ENCODE data around the gene ZNF253.
"Not testable (repeated sequence)": the region's sequence is repeated elsewhere in the genome, so short reads cannot be mapped to it uniquely, and the experiment has no call there.

ZNF253 gene

DNA sequence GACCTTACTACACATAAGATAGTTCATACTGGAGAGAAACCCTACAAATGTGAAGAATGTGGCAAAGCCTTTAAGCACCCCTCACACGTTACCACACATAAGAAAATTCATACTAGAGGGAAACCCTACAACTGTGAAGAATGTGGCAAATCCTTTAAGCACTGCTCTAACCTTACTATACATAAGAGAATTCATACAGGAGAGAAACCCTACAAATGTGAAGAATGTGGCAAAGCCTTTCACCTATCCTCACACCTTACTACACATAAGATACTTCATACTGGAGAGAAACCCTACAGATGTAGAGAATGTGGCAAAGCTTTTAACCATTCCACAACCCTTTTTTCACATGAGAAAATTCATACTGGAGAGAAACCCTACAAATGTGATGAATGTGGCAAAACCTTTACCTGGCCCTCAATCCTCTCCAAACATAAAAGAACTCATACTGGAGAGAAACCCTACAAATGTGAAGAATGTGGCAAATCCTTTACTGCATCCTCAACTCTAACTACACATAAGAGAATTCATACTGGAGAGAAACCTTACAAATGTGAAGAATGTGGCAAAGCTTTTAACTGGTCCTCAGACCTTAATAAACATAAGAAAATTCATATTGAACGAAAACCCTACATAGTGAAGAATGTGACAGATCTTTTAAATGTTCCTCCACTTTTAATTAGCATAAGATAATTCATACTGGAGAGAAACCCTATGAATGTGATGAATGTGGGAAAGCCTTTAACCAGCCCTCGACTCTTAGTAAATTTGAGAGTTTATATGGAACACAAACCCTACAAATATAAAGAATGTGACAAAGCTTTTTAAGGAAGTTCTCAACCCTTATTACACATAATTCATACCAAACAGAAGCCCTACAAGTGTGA lies 26.6 kb downstream of the ZNF253 start:
- not testable (repeated sequence) for H3K27me3 ChIP-seq (ENCODE audit: control insufficient read depth, insufficient read depth, low read length); H3K4me3 ChIP-seq (ENCODE audit: low read depth, low read length); H3K27ac ChIP-seq (ENCODE audit: low read depth, low read length); H3K4me1 ChIP-seq (ENCODE audit: control insufficient read depth, insufficient read depth, low read length); H3K9ac ChIP-seq (ENCODE audit: low read length)
- Histone ChIP-seq H3K36me3 (ENCODE audit: control insufficient read depth, insufficient read depth, low read length) (peaks cover 29% of the 10 kb centered on the region; the same call in 1 of the 2 replicates), H3K9me3 (ENCODE audit: control insufficient read depth, insufficient read depth, low read depth, low read length) (peaks cover 46% of the 10 kb centered on the region)

DNA sequence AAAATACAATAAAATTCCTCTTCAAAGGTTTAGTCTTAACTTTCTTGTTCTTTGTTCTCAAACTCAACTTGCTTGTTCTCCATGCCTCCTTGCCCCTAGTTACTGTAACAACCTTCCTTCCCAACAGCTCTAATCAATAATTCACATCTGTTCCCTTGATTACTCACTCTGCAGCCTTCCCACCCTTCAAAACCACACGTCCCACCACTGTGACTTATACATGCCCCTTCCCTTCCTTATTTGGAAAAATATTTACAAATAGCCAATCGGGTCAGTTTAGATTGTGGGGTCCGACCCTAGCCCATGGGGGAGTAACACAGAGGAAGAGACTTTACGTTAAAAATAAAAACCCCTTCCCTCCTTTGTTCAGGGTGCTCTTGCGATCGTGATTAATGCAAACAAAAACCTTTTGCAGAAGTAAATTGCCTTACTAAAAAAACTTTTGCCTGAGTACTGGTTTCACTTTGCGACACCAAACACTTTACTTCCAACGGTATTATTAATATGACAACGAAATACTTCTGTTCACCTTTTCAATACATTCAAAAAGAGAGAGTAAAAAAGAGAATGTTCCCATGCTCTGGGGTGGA lies 34.6 kb downstream of the ZNF253 start:
- Histone ChIP-seq H3K27ac (ENCODE audit: low read depth, low read length) (peak overlapping the region; percentile 74; the same call in 1 of the 2 replicates), H3K9ac (ENCODE audit: low read length) (no peak overlapping the region), H3K4me1 (ENCODE audit: control insufficient read depth, insufficient read depth, low read length) (no peaks in the 10 kb centered on the region; the same call in 1 of the 2 replicates), H3K9me3 (ENCODE audit: control insufficient read depth, insufficient read depth, low read depth, low read length) (peaks cover 16% of the 10 kb centered on the region; the same call in 1 of the 2 replicates), H3K4me3 (ENCODE audit: low read depth, low read length) (peak overlapping the region; percentile 78; the same call in 1 of the 2 replicates), H3K36me3 (ENCODE audit: control insufficient read depth, insufficient read depth, low read length) (peaks cover 9% of the 10 kb centered on the region; the same call in 1 of the 2 replicates), H3K27me3 (ENCODE audit: control insufficient read depth, insufficient read depth, low read length) (no peaks in the 10 kb centered on the region)

- H3K9me3 ChIP-seq (ENCODE audit: control insufficient read depth, insufficient read depth, low read depth, low read length), result peaks cover 16% of the 10 kb centered on the region; the same call in 1 of the 2 replicates
- H3K4me1 ChIP-seq (ENCODE audit: control insufficient read depth, insufficient read depth, low read length), result no peaks in the 10 kb centered on the region; the same call in 1 of the 2 replicates
- no peaks in the 10 kb centered on the region for H3K27me3 ChIP-seq (ENCODE audit: control insufficient read depth, insufficient read depth, low read length)
- peak within 1 kb of the TSS; percentile 73 for H3K9ac ChIP-seq (ENCODE audit: low read length)
- H3K27ac ChIP-seq (ENCODE audit: low read depth, low read length), result peak within 1 kb of the TSS; percentile 83; the same call in 1 of the 2 replicates
- H3K4me3 ChIP-seq (ENCODE audit: low read depth, low read length), result peak within 1 kb of the TSS; percentile 78
- peaks cover 9% of the 10 kb centered on the region; the same call in 1 of the 2 replicates for H3K36me3 ChIP-seq (ENCODE audit: control insufficient read depth, insufficient read depth, low read length)
Measured at GRCh38 chr19:19900729-19901444, 35.2 kb downstream of the ZNF253 start, which contains the start of gene ZNF93. TSS of gene ZNF93 (plus strand) at chr19:19900946. CDS start at chr19:19901089, 143 bp downstream.

DNA sequence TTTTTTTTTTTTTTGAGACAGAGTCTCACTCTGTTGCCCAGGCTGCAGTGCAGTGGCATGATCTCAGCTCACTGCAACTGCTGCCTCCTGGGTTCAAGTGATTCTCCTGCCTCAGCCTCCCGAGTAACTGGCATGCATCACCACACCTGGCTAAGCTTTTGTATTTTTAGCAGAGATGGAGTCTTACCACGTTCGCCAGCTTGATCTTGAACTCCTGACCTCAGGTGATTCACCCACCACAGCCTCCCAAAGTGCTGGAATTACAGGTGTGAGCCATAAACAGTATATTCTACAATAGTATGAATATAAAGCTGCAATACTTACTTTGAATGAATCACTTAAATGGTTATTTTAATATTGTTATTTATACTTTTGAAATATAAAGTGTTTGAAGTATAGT lies 41.9 kb downstream of the ZNF253 start:
- not testable (repeated sequence) for H3K27ac ChIP-seq (ENCODE audit: low read depth, low read length); H3K4me3 ChIP-seq (ENCODE audit: low read depth, low read length); H3K9me3 ChIP-seq (ENCODE audit: control insufficient read depth, insufficient read depth, low read depth, low read length); H3K4me1 ChIP-seq (ENCODE audit: control insufficient read depth, insufficient read depth, low read length); H3K9ac ChIP-seq (ENCODE audit: low read length); H3K27me3 ChIP-seq (ENCODE audit: control insufficient read depth, insufficient read depth, low read length)
- H3K36me3 ChIP-seq (ENCODE audit: control insufficient read depth, insufficient read depth, low read length), result peaks cover 20% of the 10 kb centered on the region; the same call in 1 of the 2 replicates

GRCh38 chr19:19909654-19910053 lies 44.0 kb downstream of the ZNF253 start:
- no peak overlapping the region for H3K27ac ChIP-seq (ENCODE audit: low read depth, low read length)
- no peaks in the 10 kb centered on the region; the same call in 1 of the 2 replicates for H3K4me1 ChIP-seq (ENCODE audit: control insufficient read depth, insufficient read depth, low read length)
- H3K36me3 ChIP-seq (ENCODE audit: control insufficient read depth, insufficient read depth, low read length), result peaks cover 15% of the 10 kb centered on the region; the same call in 1 of the 2 replicates
- H3K9ac ChIP-seq (ENCODE audit: low read length), result no peak overlapping the region
- peaks cover 7% of the 10 kb centered on the region; the same call in 1 of the 2 replicates for H3K9me3 ChIP-seq (ENCODE audit: control insufficient read depth, insufficient read depth, low read depth, low read length)
- H3K4me3 ChIP-seq (ENCODE audit: low read depth, low read length), result no peak overlapping the region
- H3K27me3 ChIP-seq (ENCODE audit: control insufficient read depth, insufficient read depth, low read length), result no peaks in the 10 kb centered on the region

DNA sequence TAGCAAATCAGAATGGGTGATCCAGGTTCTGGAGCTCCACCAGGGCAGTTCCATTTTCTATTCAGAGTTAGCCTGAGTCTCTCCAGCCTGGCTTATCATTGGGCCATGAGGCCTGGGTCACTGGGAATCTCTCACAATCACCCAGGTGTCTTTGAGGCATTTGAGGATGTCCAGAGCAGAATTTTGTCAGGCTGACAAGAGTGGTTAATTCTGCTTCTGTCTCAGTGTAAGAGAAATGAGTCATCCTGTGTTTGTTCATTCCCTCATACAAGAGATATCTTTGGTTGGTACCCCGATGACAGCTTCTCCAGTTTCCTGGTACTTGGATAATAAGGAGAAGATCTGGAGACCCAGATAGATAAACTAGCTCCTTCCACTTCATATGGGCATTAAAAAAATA lies 45.5 kb downstream of the ZNF253 start:
- Histone ChIP-seq H3K36me3 (ENCODE audit: control insufficient read depth, insufficient read depth, low read length) (peaks cover 19% of the 10 kb centered on the region; the same call in 1 of the 2 replicates), H3K27me3 (ENCODE audit: control insufficient read depth, insufficient read depth, low read length) (no peaks in the 10 kb centered on the region), H3K4me3 (ENCODE audit: low read depth, low read length) (no peak overlapping the region), H3K9me3 (ENCODE audit: control insufficient read depth, insufficient read depth, low read depth, low read length) (peaks cover 7% of the 10 kb centered on the region; the same call in 1 of the 2 replicates), H3K4me1 (ENCODE audit: control insufficient read depth, insufficient read depth, low read length) (no peaks in the 10 kb centered on the region), H3K27ac (ENCODE audit: low read depth, low read length) (no peak overlapping the region), H3K9ac (ENCODE audit: low read length) (no peak overlapping the region)

- Histone ChIP-seq H3K9me3 (ENCODE audit: control insufficient read depth, insufficient read depth, low read depth, low read length) (peaks cover 2% of the 10 kb centered on the region; the same call in 1 of the 2 replicates), H3K4me1 (ENCODE audit: control insufficient read depth, insufficient read depth, low read length) (no peaks in the 10 kb centered on the region), H3K27ac (ENCODE audit: low read depth, low read length) (no peak overlapping the region), H3K4me3 (ENCODE audit: low read depth, low read length) (no peak overlapping the region), H3K9ac (ENCODE audit: low read length) (no peak overlapping the region), H3K36me3 (ENCODE audit: control insufficient read depth, insufficient read depth, low read length) (peaks cover 15% of the 10 kb centered on the region; the same call in 1 of the 2 replicates), H3K27me3 (ENCODE audit: control insufficient read depth, insufficient read depth, low read length) (no peaks in the 10 kb centered on the region)
Measured at GRCh38 chr19:19914596-19914995, 48.9 kb downstream of the ZNF253 start.

DNA sequence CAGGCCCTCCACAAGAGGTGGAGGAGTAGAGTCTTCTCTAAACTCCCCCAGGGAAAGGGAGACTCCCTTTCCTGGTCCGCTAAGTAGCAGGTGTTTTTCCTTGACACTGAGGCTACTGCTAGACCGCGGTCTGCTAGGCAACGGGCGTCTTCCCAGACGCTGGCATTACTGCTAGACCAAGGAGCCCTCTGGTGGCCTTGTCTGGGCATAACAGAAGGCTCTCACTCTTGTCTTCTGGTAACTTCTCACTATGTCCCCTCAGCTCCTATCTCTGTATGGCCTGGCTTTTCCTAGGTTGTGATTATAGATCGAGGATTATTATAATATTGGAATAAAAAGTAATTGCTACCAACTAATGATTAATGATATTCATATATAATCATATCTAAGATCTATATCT lies 64.7 kb downstream of the ZNF253 start:
- H3K36me3 ChIP-seq (ENCODE audit: control insufficient read depth, insufficient read depth, low read length), result peaks cover 71% of the 10 kb centered on the region; the same call in 1 of the 2 replicates
- not testable (repeated sequence) for H3K4me3 ChIP-seq (ENCODE audit: low read depth, low read length)

DNA sequence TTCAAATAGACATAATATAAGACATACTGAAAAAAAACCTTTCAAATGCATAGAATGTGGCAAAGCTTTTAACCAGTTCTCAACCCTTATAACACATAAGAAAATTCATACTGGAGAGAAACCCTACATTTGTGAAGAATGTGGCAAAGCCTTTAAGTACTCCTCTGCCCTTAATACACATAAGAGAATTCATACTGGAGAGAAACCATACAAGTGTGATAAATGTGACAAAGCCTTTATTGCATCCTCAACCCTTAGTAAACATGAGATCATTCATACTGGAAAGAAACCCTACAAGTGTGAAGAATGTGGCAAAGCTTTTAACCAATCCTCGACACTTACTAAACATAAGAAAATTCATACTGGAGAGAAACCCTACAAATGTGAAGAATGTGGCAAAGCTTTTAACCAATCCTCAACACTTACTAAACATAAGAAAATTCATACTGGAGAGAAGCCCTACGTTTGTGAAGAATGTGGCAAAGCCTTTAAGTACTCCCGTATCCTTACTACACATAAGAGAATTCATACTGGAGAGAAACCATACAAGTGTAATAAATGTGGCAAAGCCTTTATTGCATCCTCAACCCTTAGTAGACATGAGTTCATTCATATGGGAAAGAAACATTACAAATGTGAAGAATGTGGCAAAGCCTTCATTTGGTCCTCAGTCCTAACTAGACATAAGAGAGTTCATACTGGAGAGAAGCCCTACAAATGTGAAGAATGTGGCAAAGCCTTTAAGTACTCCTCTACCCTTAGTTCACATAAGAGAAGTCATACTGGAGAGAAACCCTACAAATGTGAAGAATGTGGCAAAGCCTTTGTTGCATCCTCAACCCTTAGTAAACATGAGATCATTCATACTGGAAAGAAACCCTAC lies 68.0 kb downstream of the ZNF253 start:
- not testable (repeated sequence) for H3K27me3 ChIP-seq (ENCODE audit: control insufficient read depth, insufficient read depth, low read length); H3K9ac ChIP-seq (ENCODE audit: low read length); H3K27ac ChIP-seq (ENCODE audit: low read depth, low read length); H3K4me1 ChIP-seq (ENCODE audit: control insufficient read depth, insufficient read depth, low read length); H3K4me3 ChIP-seq (ENCODE audit: low read depth, low read length)
- Histone ChIP-seq H3K36me3 (ENCODE audit: control insufficient read depth, insufficient read depth, low read length) (peaks cover 41% of the 10 kb centered on the region; the same call in 1 of the 2 replicates), H3K9me3 (ENCODE audit: control insufficient read depth, insufficient read depth, low read depth, low read length) (peaks cover 57% of the 10 kb centered on the region)

More for the DNA sequence above, 64.7 kb downstream of the ZNF253 start:
- not testable (repeated sequence) for H3K4me1 ChIP-seq (ENCODE audit: control insufficient read depth, insufficient read depth, low read length); H3K27me3 ChIP-seq (ENCODE audit: control insufficient read depth, insufficient read depth, low read length); H3K9ac ChIP-seq (ENCODE audit: low read length); H3K27ac ChIP-seq (ENCODE audit: low read depth, low read length)
- H3K9me3 ChIP-seq (ENCODE audit: control insufficient read depth, insufficient read depth, low read depth, low read length), result peaks cover 53% of the 10 kb centered on the region

DNA sequence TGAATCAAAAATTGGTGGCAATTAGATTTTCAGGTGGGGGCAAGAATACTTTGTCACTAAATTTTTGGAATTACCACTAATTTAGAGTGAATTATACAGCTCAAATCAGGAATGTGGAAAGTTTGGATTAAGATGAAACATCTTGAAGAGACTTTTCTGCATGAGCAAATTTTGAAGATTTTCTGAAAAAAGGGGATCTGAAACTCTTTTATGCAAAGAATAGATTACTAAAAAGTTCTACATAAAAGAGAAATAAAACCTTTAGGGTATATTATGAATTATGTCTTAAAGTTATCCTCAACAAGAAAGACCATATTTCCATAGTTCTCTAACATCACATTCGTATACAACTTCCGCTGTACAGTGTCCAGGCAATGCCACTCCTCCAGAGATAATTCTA lies 71.7 kb downstream of the ZNF253 start:
- Histone ChIP-seq H3K4me1 (ENCODE audit: control insufficient read depth, insufficient read depth, low read length) (no peaks in the 10 kb centered on the region), H3K27ac (ENCODE audit: low read depth, low read length) (no peak overlapping the region), H3K4me3 (ENCODE audit: low read depth, low read length) (no peak overlapping the region), H3K9me3 (ENCODE audit: control insufficient read depth, insufficient read depth, low read depth, low read length) (peaks cover 43% of the 10 kb centered on the region), H3K9ac (ENCODE audit: low read length) (no peak overlapping the region), H3K27me3 (ENCODE audit: control insufficient read depth, insufficient read depth, low read length) (no peaks in the 10 kb centered on the region), H3K36me3 (ENCODE audit: control insufficient read depth, insufficient read depth, low read length) (peaks cover 23% of the 10 kb centered on the region; the same call in 1 of the 2 replicates)

All from HUES6 (cell line).